ENCODE measurements around the gene KLHL13.
"Not testable (repeated sequence)": the region's sequence is repeated elsewhere in the genome, so short reads cannot be mapped to it uniquely, and the experiment has no call there.

KLHL13 gene

GRCh38 chrX:117957128-117957527 lies 159.5 kb downstream of the KLHL13 start:
- TF ChIP-seq PPARA (CRISPR knock-in tag; IDR thresholded peaks at IDR 0.05; ENCODE audit: borderline replicate concordance) = no peak
- no peak for TF ChIP-seq CSDC2 (CRISPR knock-in tag; IDR thresholded peaks at IDR 0.05)
- TF ChIP-seq OSR1 (CRISPR knock-in tag; IDR thresholded peaks at IDR 0.05) = no peak
- no peak for TF ChIP-seq PATZ1 (CRISPR knock-in tag; IDR thresholded peaks at IDR 0.05; ENCODE audit: borderline replicate concordance)
- TF ChIP-seq ZNF565 (CRISPR knock-in tag; conservative IDR thresholded peaks at IDR 0.05; ENCODE audit: low read depth) = no peak
- no peak for TF ChIP-seq ZC3H10 (CRISPR knock-in tag; IDR thresholded peaks at IDR 0.05)
- no peak for TF ChIP-seq TCF4 (CRISPR knock-in tag; IDR thresholded peaks at IDR 0.05; ENCODE audit: borderline replicate concordance)
- no peak for TF ChIP-seq ZNF70 (CRISPR knock-in tag; IDR thresholded peaks at IDR 0.05)
- TF ChIP-seq CREB5 (CRISPR knock-in tag; IDR thresholded peaks at IDR 0.05; ENCODE audit: low read depth) = no peak
- TF ChIP-seq ZNF8 (CRISPR knock-in tag; IDR thresholded peaks at IDR 0.05) = no peak
- no peak for TF ChIP-seq TOX (CRISPR knock-in tag; IDR thresholded peaks at IDR 0.05; ENCODE audit: borderline replicate concordance)
- ATAC-seq = peak; percentile 72

GRCh38 chrX:117939296-117939695 lies 177.3 kb downstream of the KLHL13 start:
- not testable (repeated sequence) for ATAC-seq

- ATAC-seq = peak; percentile 84
- TF ChIP-seq ESRRG (CRISPR knock-in tag; IDR thresholded peaks at IDR 0.05) = no peak
- TF ChIP-seq CSRNP3 (CRISPR knock-in tag; IDR thresholded peaks at IDR 0.05) = no peak
- peak; percentile 50 for TF ChIP-seq ISL1 (CRISPR knock-in tag; IDR thresholded peaks at IDR 0.05)
- TF ChIP-seq SNAI2 (CRISPR knock-in tag; IDR thresholded peaks at IDR 0.05) = no peak
- no peak for TF ChIP-seq ZNF70 (CRISPR knock-in tag; IDR thresholded peaks at IDR 0.05)
- no peak for TF ChIP-seq TSHZ2 (CRISPR knock-in tag; IDR thresholded peaks at IDR 0.05)
These were observed 180.5 kb downstream of the KLHL13 start for GRCh38 chrX:117936118-117936517.

GRCh38 chrX:117930116-117930515 lies 186.5 kb downstream of the KLHL13 start:
- ATAC-seq = not testable (repeated sequence)

GRCh38 chrX:117919755-117920154 lies 196.9 kb downstream of the KLHL13 start:
- no peak for ATAC-seq
- no peak for TF ChIP-seq GLIS3 (CRISPR knock-in tag; IDR thresholded peaks at IDR 0.05)
- TF ChIP-seq ARNTL (CRISPR knock-in tag; IDR thresholded peaks at IDR 0.05; ENCODE audit: borderline replicate concordance, low read depth) = no peak
- no peak for TF ChIP-seq ZNF565 (CRISPR knock-in tag; conservative IDR thresholded peaks at IDR 0.05; ENCODE audit: low read depth)
- no peak for TF ChIP-seq TCF4 (CRISPR knock-in tag; IDR thresholded peaks at IDR 0.05; ENCODE audit: borderline replicate concordance)
- TF ChIP-seq CSRNP3 (CRISPR knock-in tag; IDR thresholded peaks at IDR 0.05) = no peak
- TF ChIP-seq ZNF70 (CRISPR knock-in tag; IDR thresholded peaks at IDR 0.05) = no peak
- no peak for TF ChIP-seq TSHZ2 (CRISPR knock-in tag; IDR thresholded peaks at IDR 0.05)
- TF ChIP-seq ZC3H10 (CRISPR knock-in tag; IDR thresholded peaks at IDR 0.05) = no peak
- no peak for TF ChIP-seq OSR1 (CRISPR knock-in tag; IDR thresholded peaks at IDR 0.05)
